NCI-H510A treated with DMSO at 0.1 percent for 48 hours (cell line): ENCODE data around the gene SLC9B1.

Experiments used
- DNase-seq: peaks from one replicate; lab custom pipeline; 2025; lab: John Stamatoyannopoulos, UW

The SLC9B1 gene, protein sequence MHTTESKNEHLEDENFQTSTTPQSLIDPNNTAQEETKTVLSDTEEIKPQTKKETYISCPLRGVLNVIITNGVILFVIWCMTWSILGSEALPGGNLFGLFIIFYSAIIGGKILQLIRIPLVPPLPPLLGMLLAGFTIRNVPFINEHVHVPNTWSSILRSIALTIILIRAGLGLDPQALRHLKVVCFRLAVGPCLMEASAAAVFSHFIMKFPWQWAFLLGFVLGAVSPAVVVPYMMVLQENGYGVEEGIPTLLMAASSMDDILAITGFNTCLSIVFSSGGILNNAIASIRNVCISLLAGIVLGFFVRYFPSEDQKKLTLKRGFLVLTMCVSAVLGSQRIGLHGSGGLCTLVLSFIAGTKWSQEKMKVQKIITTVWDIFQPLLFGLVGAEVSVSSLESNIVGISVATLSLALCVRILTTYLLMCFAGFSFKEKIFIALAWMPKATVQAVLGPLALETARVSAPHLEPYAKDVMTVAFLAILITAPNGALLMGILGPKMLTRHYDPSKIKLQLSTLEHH

DNA sequence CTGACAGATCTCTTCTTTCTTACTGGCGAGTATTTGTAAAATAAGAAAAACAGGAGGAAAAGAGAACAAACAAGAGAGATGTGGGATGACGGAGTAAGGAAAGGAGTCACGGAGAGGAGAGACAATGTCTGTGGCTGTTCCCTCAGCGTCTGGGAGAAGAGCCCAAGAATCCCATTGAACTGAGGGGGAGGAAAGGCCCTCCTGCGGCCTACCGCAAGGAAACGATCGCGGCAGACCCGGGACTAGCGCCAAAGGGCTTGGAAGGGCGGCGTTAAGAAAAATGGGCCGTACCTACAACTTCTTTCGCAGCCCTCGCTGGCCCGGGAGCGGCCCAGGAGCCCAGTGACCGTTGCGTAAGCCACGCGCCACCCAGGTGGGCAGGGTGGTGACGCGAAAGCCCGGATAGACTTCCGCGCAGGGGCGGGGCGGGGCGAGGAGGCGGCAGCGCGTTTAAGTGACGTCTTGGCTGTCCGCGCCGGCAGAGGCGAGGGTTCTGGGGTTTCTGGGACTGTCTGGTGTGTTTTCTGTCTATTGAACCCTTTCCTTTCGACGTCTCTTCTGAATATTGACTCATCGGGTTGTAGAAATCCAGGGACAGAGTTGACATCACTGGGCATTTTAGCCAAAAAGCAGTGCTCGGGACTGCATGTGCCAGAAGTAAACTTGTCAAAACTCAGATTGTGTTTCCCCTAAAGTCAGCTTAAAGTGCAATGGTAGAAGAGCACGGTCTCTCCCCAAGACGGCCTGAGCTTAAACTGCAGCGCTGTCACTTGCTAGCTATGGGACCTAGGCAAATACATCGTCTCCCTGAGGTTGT, at the start of gene SLC9B1:
SLC9B1 (minus strand) TSS at position 398 of the 817 bp plus-strand sequence. CDS start 27,994 bp downstream, outside the sequence.
- peak; percentile 71 for DNase-seq

DNA sequence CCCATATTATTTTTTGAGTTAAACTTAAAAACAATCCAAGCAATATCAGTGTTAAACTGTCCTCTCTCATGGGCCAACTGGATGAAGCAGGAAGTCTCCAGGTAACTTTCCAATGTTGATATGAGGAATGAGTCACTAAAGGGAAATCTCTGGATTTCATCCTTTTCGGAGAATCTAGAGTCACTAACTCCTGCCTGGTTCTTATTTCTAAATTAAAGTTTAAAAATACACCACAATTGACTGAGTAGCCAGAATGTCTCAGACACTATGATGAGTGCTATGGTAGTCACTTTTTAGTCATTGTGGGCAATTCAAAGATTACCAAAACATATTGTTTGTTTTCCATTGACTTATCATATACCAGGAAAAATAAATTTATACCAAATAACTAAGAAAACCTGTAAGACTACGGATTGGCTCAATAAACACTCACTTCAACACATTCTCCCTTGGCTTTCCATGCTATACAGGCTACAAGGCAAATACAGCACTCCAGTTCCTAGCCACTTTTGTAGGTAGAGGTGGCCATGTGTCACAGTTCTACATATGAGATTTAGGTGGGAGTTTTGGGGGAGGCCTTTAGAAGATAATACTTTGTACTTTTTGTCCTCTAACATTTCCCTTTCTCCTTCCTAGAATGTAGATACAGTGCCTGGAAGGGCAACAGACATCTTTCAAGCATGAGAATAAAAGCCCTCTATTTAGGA, 48.5 kb upstream of the SLC9B1 start:
- DNase-seq, result no peak

DNA sequence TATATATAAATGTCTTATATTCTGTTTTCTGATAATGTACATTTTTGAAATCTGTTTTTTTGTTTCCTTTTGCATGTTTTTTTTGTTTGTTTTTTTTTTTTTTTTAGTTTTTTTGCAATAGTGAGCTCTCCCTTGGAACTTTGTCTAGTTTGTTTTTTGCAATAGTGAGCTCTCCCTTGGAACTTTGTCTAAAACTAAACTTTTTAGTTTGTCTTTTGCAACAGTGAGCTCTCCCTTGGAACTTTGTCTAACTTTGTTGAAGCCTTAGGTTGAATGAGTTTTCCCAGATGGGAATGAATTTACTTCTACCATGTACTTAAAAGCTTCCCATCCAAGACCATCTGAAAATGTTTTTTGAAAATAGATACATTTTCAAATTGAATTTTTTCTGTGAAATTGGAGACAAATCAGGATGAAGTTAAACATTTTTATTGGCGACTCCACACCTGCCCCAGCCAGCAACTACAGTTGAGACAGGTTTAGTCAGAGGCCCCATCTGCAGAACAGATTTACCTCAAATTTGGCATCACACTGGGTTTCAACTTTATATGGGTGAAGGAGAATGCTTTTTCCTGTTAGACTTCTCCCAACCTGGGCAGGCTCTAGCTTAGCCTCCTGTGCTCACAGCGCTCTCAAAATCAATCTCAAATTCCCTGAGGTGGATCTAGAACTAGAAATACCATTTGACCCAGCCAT, 41.1 kb upstream of the SLC9B1 start:
- DNase-seq, result no peak

DNA sequence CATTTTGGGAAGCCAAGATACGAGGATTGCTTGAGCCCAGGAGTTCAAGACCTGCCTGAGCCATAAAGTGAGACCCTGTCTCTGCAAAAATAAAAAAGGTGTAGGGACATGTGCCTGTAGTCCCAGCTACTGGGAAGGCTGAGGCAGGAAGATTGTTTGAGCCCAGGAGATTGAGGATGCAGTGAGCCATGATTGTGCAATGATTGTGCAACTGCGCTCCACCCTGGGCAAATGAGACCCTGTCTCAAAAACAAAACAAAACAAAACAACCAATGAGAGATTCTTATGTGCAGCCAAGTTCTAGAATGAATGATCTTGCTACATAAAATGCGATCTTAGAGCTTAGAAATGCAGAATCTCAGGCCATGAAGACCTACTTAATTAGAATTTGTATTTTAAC, 34.5 kb upstream of the SLC9B1 start:
- DNase-seq, result no peak

DNA sequence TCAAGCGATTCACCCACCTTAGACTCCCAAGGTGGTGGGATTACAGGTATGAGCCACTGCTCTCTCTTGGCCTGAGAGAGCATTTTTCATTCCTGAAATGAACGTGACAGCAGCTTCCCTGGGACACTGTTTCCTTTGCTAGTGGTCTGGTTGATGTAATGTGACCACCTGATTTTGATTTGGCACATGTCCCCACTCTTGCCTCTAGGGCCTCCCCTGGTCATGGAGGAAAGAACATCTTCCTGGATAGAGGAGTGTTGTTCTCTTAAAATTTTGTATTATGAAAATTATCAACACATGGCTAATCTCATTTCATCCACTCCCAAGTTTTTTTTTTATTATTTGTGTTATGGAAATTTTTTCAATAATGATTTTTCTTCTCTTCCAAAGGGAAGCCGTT, 33.3 kb upstream of the SLC9B1 start:
- DNase-seq, result no peak

DNA sequence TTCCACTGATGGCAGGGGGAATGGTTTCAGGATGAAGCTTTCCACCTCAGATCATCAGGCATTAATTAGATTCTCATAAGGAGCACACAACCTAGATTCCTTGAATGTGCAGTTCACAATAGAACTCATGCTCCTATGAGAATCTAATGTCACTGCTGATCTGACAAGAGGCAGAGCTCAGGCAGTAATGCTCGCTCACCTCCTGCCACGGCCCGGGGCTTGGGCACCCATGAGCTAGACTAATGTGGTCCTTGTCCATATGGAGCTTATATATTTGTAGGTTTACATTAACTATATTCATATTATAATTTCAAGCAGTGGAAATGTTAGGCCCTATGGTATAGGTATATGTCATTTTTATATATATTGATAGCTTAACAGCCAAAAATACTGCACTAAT, 32.6 kb upstream of the SLC9B1 start:
- DNase-seq, result no peak

DNA sequence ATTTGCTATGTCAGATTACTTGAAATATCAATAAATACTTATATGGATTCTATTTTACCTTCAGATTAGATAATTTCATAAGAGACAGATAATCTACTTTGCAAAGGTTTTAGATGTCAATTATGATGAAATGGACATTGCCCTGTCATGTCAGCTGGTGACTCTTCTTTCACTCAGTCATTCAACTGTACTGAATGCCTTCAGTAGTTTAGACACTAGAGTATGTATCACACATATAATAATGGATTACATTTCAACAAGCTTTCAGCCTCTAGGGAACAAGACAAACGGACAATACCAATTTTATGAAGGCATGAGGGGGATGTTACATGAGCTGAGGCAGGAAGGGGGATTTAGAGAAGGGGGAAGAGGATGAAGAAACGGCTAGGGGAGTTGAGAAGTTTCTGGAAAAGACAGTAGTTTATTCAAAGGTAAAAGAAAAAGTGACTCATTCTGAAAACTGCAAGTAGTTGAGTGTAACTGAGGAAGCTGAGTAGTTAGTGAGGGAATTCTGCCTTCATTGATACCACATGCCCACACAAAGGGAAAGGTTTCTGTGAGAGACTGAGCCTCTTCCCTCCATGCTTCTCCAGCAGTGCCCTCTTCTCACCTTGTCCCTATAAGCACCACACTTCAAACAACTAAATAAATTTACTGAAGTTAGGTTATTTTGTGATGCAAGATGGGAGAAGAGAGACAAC, 31.4 kb upstream of the SLC9B1 start:
- no peak for DNase-seq

DNA sequence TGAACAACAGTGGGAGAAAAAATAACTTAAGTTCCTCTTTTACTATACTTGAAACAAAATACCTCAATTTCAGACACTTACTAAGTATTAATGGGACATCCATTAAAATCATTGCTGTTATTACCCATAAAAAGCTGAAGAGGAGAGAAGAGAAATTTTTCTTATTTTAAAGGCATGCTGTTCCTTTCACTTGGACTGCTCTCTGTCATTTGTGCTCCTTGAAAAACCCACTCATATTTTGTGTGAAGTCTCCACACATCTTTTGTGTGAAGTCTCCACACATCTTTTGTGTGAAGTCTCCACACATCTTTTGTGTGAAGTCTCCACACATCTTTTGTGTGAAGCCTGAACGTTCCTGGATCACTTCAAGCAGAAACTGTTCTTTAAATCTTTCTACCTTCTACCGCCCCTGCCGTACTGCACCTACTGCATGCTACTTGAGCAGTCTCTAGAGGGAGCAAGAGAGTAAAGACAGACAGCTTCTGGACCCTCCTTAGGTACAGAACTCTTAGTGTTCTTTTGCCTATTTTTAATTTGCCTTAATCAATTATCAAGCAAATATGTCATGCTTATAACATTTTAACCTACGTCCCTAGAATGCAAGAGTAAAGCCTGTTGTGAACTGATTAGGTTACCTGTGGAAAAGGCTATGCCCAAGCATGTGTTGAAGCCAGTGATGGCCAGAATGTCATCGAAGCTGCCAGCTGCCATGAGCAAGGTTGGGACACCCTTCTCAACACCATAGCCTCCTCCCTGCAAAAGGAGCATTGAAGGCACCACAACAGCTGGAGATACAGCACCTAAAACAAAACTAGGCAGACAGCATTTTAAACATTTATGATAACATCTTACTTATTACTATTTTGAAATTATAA, 27.1 kb upstream of the SLC9B1 start:
- DNase-seq, result peak; percentile 0

DNA sequence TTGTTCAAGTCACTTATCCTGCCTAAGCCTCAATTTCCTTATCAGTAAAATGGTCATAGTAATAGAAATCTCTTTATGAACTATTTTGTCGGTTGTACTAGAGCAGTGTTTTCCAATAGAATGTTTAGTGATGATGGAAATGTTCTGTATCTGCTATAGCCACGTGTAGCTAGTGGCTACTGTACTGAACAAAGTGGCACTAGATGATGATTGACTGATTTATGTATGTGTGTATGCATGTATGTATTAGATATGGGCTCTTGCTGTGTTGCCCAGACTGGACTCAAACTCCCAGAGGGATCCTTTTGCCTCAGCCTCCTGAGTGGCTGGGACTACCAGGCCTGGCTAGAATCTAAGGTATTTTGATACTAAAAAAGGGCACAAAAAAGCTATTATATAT, 24.7 kb upstream of the SLC9B1 start:
- no peak for DNase-seq

DNA sequence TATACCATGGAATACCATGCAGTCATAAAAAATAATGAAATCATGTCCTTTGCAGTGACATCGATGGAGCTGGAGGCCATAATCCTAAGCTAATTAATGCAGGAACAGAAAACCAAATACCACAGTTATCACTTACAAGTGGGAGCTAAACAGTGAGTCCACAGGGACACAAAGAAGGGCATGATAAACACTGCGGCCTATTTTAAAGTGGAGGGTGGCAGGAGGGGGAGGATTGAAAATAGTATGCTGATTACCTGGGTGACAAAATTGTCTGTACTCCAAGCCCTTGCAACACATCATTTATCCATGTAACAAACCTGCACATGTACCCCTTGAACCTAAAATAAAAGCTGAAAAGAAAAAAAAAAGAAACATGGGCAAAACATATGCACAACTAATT, 16.7 kb upstream of the SLC9B1 start:
- DNase-seq, result no peak

DNA sequence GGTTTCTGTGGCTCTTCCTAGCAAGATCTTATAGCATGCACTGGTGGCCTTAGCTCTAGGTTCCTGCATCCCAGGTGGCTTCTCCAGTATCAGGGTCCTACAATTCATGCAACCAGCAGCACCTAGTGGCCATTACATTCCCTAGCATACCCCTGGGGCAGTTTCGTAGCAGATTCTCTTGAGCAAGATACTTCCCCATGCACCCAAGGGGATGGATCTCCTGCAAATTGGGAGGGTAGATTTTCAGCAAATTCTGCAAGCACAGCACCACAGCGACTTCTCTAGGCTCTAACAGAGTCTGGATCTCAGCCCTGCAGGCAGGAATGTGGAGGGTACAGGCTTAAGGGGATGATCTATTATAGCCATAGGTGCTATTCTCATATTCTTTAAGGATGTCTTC, 13.1 kb upstream of the SLC9B1 start:
- DNase-seq, result peak; percentile 0

DNA sequence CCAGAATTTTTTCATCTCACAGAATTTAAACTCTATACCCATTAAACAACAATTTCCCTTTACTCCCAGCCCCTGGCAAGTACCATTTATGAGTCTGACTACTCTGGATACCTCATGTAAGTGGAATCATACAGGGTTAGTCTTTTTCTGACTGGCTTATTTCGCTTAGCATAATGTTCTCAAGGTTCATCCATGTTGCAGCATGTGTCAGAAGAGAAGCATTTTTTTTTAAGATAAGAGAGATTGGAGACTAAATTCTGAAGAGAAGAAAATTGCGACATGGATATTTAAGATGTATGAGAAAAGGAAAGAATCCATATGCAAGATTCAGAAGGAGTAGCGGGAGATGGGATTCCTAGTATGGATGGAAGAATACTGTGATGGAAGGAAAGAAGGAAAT, 11.3 kb upstream of the SLC9B1 start:
- no peak for DNase-seq

DNA sequence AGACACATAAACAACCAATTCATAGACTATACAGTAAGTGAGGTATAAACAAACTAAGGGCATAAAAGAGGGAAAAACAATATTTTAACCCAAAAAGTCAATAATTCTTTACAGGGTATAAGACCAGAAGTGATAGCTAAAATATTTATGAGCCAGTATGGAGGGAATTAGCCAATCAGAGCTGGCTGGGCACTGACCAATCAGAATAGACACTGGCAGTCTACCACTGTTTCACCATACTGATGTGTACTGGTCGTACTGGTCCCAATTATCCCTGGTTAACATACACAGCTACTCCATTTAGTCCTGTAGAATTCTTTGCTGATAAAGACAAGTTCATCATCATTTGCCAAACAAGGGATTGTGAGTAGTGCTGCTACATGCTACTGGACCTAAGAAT, 9.8 kb upstream of the SLC9B1 start:
- DNase-seq, result no peak

DNA sequence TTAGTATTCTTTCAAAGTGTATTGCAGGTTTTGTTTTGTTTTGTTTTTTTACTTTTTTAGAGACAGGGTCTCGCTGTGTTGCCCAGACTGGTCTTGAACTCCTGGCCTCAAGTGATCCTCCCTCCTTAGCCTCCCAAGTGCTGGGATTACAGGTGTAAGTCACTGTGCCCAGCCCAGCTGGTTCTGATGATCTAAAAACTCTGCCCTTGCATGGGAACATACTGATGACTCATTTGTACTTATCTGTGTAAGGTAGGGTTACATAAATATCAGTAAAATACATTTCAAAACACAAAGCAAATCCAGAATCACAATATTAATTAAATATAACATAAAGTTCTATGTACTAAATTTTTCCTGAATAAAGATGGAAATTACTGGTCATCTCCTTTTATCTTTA, 7.4 kb upstream of the SLC9B1 start:
- DNase-seq, result no peak

DNA sequence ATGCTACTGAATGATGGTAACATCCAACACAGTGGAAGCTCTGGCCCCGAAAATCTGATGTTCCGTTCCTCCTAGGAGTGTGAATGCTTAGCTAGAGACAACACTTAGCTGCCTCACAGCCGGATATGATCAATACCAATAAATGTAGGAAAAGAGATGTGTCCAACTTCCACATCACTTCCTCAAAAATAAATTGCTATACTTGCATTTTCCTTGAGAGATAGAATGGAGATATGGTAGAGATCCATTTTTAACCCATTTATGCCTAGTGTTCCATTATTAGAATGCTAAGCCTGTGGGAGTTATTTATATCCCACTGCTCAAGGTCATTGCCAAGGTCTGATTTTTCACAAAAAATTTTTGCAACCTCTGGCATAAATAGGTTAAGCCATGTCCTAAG, 5.5 kb upstream of the SLC9B1 start:
- no peak for DNase-seq

DNA sequence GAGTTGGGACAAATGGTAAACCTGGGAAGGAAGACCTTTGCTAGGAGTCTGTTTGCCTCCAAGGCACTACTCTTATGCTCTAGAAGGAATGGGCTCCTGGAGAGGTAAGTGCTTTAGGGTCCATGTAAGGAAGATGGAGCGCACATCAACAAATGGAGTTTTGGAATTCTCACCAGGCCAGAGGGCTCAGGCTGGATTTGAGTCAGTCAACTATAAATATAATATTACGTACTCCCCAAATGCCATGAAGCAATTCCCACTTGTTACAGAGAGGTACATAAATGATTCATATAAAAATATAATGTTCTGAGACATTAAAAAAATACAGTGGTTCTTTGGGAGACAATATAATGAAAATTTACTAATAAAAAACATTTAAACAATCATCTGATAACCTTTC, 1.6 kb upstream of the SLC9B1 start:
- no peak for DNase-seq

DNA sequence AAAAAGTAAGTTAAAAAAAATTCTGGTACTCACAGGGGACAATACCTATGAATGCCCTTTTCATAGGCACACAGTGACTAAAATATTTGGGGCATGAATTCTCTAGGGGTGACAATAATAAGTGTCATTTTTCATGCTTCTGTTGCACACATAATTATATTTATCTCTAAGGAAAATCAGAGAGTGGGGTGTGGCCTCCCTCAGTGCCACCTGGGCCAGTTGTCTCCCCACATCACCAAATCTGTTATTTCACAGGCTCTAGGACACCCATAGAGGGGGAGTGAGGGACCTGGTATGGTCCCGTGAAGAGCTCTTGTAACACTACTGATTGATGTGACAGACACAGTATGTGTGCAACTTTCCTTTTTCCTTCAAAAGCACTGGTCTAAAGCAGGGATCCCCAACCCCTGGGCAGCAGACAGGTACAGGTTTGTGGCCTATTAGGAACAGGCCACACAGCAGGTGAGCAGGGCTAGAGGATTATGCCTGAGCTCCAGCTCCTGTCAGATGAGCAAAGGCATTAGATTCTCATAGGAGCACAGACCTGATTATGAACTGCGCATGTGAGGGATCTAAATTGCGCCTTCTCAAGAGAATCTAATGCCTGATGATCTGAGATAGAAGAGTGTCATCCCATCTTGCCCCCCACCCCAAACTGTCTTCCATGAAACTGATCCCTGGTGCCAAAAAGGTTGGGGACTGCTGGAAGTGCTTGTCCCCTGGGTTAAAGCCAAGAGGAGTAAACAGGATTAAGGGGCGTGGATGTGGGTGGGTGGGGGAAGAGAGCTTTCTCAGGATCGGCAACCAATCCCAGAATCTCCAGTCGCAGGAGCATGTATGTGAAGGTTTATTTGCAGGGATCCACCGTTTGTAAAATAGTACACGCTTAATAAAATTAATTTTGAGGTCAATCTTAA, 856 bp downstream of the SLC9B1 start:
- peak; percentile 22 for DNase-seq

DNA sequence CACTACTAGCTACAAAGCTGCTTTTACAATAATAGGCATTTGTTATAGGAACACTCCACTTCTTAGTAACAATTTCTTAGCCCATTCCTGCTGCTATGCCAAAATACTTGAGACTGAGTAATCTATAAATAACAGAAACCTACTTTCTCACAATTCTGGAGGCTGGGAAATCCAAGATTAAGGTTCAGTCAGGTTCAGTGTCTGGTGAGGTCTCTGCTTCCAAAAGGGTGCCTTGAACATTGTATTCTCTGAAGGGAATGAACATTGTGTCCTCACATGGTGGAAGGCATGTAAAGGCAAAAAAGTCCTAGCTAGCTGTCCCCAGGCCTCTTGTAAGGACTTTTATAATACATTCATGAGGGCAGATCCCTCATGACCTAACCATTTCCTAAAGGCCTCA, 7.0 kb downstream of the SLC9B1 start:
- DNase-seq, result no peak

DNA sequence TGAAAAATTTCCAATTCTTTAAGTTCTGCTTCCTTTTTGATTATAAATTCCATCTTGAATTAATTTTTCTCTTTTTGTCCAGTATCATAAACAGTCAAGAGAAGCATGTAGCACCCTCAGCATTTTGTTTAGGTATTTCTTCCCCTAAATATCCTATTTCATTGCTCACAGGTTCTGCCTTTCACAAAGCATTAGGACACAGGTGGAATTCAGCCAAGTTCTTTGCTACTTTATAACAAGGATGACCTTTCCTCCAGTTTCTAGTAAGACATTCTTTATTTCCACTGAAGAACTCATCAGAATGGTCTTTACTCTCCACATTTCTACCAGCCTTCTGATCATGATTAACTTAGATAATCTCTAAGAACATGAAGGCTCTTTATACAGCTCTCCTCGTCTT, 7.4 kb downstream of the SLC9B1 start:
- no peak for DNase-seq
